MCF 10A (cell line): ENCODE data around the gene BCL2. TPM values are rescaled to one million over a fixed set of nuclear protein-coding genes. Genes with fewer than 3 reads are reported as not detected.

ENCODE experiments used
- BruUV-seq: library from RNA; stranded (reverse); fragments of 400-500 nt; replicated peaks from 2 replicates; lab custom pipeline; 2021; lab: Mats Ljungman, UMichigan
- CTCF ChIA-PET: fragments of 300-600 bp; sonication (Branson Sonifier 250); formaldehyde crosslinking; extraction: SDS; loops from one replicate; lab custom pipeline; 2021; ENCODE audit warnings: antibody characterized with exemption, inconsistent platforms; lab: Yijun Ruan, JAX
- POLR2A ChIA-PET: fragments of 300-600, 350-650 bp; sonication (Branson Sonifier 250); formaldehyde crosslinking; extraction: SDS; loops from one replicate; lab custom pipeline; 2020; ENCODE audit warnings: antibody characterized with exemption, inconsistent platforms; lab: Yijun Ruan, JAX
- DNase-seq: peaks from one replicate; pipeline ENCODE4 v3.0.0-alpha.2; 2018; ENCODE audit not compliant: unreplicated experiment
- H3K27ac Mint-ChIP-seq: one replicate; pipeline ENCODE4 v1.8.0; 2022; ENCODE audit warnings: mild to moderate bottlenecking, low read depth, mixed read lengths; ENCODE audit not compliant: unreplicated experiment
- H3K27me3 Mint-ChIP-seq: one replicate; pipeline ENCODE4 v1.8.0; 2022; ENCODE audit warnings: mixed read lengths; ENCODE audit not compliant: insufficient read depth, unreplicated experiment
- H3K36me3 Mint-ChIP-seq: one replicate; pipeline ENCODE4 v1.8.0; 2022; ENCODE audit warnings: mild to moderate bottlenecking, moderate library complexity, mixed read lengths; ENCODE audit not compliant: insufficient read depth, unreplicated experiment
- H3K4me1 Mint-ChIP-seq: one replicate; pipeline ENCODE4 v1.8.0; 2022; ENCODE audit warnings: mixed read lengths; ENCODE audit not compliant: insufficient read depth, unreplicated experiment
- H3K4me3 Mint-ChIP-seq: one replicate; pipeline ENCODE4 v1.8.0; 2022; ENCODE audit warnings: mild to moderate bottlenecking, moderate library complexity, mixed read lengths; ENCODE audit not compliant: unreplicated experiment
- H3K9me3 Mint-ChIP-seq: one replicate; pipeline ENCODE4 v1.8.0; 2022; ENCODE audit warnings: mixed read lengths; ENCODE audit not compliant: unreplicated experiment
- CTCF ChIP-seq: fragments of 200-600 bp; IDR thresholded peaks from one replicate; pipeline ENCODE4 v1.8.0; 2022; ENCODE audit warnings: antibody characterized with exemption, mild to moderate bottlenecking; ENCODE audit not compliant: unreplicated experiment
- intact Hi-C: fragments of 100-400 bp; cut with micrococcal nuclease; formaldehyde crosslinking; loops from 2 replicates; pipeline ENCODE4 v1.14.1; 2022
- total RNA-seq: library from RNA; stranded (reverse); gene quantifications from 2 replicates; pipeline ENCODE4 v1.2.3, GENCODE V29; 2022

The BCL2 gene
- total RNA-seq, 1 experiment from 2014 or later, result 3.0 TPM

DNA sequence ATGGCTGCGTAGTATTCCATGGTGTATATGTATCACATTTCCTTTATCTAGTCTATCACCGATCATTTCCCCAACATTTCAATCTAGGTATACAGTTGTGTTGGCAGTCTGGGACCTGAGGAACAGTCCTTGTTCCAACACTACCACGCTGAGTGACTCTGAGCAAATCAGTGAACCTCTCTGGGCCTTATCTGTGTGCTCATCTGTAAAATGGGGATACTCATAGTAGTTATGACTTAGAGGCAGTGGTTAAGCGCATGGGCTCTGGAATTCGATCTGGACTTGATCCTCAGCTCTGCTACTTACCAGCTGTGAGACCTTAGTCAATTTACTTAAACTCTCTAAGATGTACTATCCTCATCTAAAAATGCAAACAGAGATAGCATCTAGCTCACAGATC is 85.1 kb downstream of the BCL2 start:
- TF ChIP-seq CTCF, result no peak
- H3K27ac Mint-ChIP-seq, result no peak overlapping the region
- no TSS peak for BruUV-seq
- no peak for DNase-seq
- intact Hi-C loops, result no loop called here
- ChIA-PET POLR2A (interaction anchor here (0.6 kb wide), 1 partner anchor 14 kb away, joined by 3 read pairs; no protein-coding TSS in a partner anchor), CTCF (interaction anchor here (0.8 to 1.1 kb wide), 2 partner anchors 10 to 30 kb away, joined by 3 to 4 read pairs; no protein-coding TSS in a partner anchor)
- H3K4me3 Mint-ChIP-seq, result no peak overlapping the region
- H3K4me1 Mint-ChIP-seq, result peaks cover 28% of the 10 kb centered on the region
- no peaks in the 10 kb centered on the region for H3K9me3 Mint-ChIP-seq
- H3K27me3 Mint-ChIP-seq, result no peaks in the 10 kb centered on the region
- H3K36me3 Mint-ChIP-seq, result peaks cover 5% of the 10 kb centered on the region

GRCh38 chr18:63233334-63233733 is 86.2 kb downstream of the BCL2 start:
- TF ChIP-seq CTCF, result no peak
- Mint-ChIP-seq H3K4me3 (no peak overlapping the region), H3K27me3 (no peaks in the 10 kb centered on the region), H3K36me3 (peaks cover 6% of the 10 kb centered on the region), H3K27ac (no peak overlapping the region), H3K9me3 (no peaks in the 10 kb centered on the region), H3K4me1 (peaks cover 25% of the 10 kb centered on the region)
- intact Hi-C loops, result no loop called here
- no peak for DNase-seq
- POLR2A ChIA-PET, result no interaction called here
- no TSS peak for BruUV-seq
- CTCF ChIA-PET, result interaction anchor here (0.6 kb wide), 1 partner anchor 43 kb away, joined by 3 read pairs; no protein-coding TSS in a partner anchor

DNA sequence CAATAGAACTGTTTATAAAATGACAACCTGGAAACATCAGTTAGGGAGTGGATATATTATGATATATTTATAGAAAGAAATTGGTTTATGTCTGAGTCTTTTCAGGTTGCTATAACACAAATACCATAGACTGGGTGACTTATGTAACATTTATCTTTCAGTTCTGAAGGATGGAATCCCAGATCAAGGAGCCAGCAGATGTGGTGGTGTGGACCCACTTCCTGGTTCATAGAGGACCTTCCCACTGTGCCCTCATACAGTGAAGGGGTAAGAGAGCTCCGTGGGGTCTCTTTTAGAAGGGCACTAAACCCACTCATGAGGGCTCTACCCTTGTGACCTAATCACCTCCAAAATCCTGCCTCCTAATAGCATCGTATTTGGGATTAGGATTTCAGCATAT is 86.7 kb downstream of the BCL2 start:
- Mint-ChIP-seq H3K4me1 (peaks cover 20% of the 10 kb centered on the region), H3K27ac (no peak overlapping the region), H3K9me3 (no peaks in the 10 kb centered on the region), H3K36me3 (peaks cover 6% of the 10 kb centered on the region), H3K4me3 (no peak overlapping the region), H3K27me3 (no peaks in the 10 kb centered on the region)
- POLR2A ChIA-PET, result no interaction called here
- TF ChIP-seq CTCF, result no peak
- intact Hi-C loops, result no loop called here
- DNase-seq, result no peak
- BruUV-seq, result no TSS peak
- CTCF ChIA-PET, result interaction anchor here (0.6 kb wide), 1 partner anchor 43 kb away, joined by 3 read pairs; no protein-coding TSS in a partner anchor

DNA sequence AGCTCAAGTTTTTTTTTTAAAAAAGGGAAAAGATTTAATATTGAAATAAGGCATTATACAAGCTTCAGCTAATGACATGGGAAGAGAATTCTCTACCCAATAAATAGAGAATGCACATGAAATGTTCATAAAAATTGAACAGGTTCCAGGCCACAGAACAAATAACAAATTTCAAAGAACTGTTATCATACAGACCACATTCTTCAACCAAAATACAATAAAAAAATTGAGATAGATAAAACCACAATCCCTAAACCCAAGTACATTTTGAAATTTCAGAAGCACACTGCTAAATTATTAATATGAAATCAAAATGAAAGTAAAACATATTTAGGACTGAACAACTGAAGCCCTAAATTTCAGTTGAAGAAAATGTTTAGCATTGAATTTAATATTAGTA is 89.6 kb downstream of the BCL2 start:
- H3K27ac Mint-ChIP-seq, result peak overlapping the region; percentile 89
- peak overlapping the region; percentile 53 for H3K4me3 Mint-ChIP-seq
- DNase-seq, result no peak
- ChIA-PET POLR2A (interaction anchor here (0.7 to 1.2 kb wide), 2 partner anchors 44 to 90 kb away, joined by 4 read pairs; partner anchors contain the start of gene BCL2), CTCF (interaction anchor here (0.6 kb wide), 1 partner anchor 69 kb away, joined by 3 read pairs; no protein-coding TSS in a partner anchor)
- no peaks in the 10 kb centered on the region for H3K27me3 Mint-ChIP-seq
- BruUV-seq, result no TSS peak
- no peak for TF ChIP-seq CTCF
- H3K9me3 Mint-ChIP-seq, result peaks cover 5% of the 10 kb centered on the region
- peaks cover 6% of the 10 kb centered on the region for H3K36me3 Mint-ChIP-seq
- intact Hi-C loops, result no loop called here
- peaks cover 13% of the 10 kb centered on the region for H3K4me1 Mint-ChIP-seq
